GM12878 (cell line): ENCODE measurements around the gene INHA. TPM values are rescaled to one million over a fixed set of nuclear protein-coding genes. Genes with fewer than 3 reads are reported as not detected.

Experiments
- BCLAF1 ChIP-seq: fragments of 450-650 bp; IDR thresholded peaks from 2 replicates; pipeline ENCODE4 v1.6.1; 2017; ENCODE audit warnings: antibody characterized with exemption, mild to moderate bottlenecking, moderate library complexity
- E4F1 ChIP-seq: fragments of 450-650 bp; IDR thresholded peaks from 2 replicates; pipeline ENCODE4 v1.6.1; 2018; ENCODE audit warnings: borderline replicate concordance, mild to moderate bottlenecking; ENCODE audit not compliant: partially characterized antibody
- EED ChIP-seq: sonication (generic); IDR thresholded peaks from 2 replicates; pipeline ENCODE4 v1.6.1; 2016; ENCODE audit warnings: antibody characterized with exemption, low read depth
- ELK1 ChIP-seq: IDR thresholded peaks from 2 replicates; pipeline ENCODE4 v1.6.1; 2012; ENCODE audit warnings: low read depth, low read length, improper control_type of control experiment
- HDGF ChIP-seq: fragments of 450-650 bp; IDR thresholded peaks from 2 replicates; pipeline ENCODE4 v1.6.1; 2016; ENCODE audit warnings: antibody characterized with exemption
- RELB ChIP-seq: fragments of 450-650 bp; IDR thresholded peaks from 2 replicates; pipeline ENCODE4 v1.6.1; 2017; ENCODE audit warnings: low read depth, mild to moderate bottlenecking, moderate library complexity
- SMC3 ChIP-seq: IDR thresholded peaks from 2 replicates; pipeline ENCODE4 v1.6.1; 2011; ENCODE audit warnings: low read length, improper control_type of control experiment, borderline replicate concordance
- SREBF2 ChIP-seq: IDR thresholded peaks from 2 replicates; pipeline ENCODE4 v1.6.1; 2012; ENCODE audit warnings: mild to moderate bottlenecking, low read length
- TAF1 ChIP-seq: IDR thresholded peaks from 2 replicates; pipeline ENCODE4 v1.6.1; 2011; ENCODE audit warnings: mild to moderate bottlenecking, low read depth, low read length, borderline replicate concordance
- USF1 ChIP-seq: IDR thresholded peaks from 2 replicates; pipeline ENCODE4 v1.6.1; 2011; ENCODE audit warnings: borderline replicate concordance, low read depth, mild to moderate bottlenecking, moderate library complexity, mixed read lengths, low read length; ENCODE audit not compliant: insufficient read depth; ENCODE audit errors: extremely low read length
- ZBTB33 ChIP-seq: fragments of 450-650 bp; IDR thresholded peaks from 2 replicates; pipeline ENCODE4 v1.6.1; 2017; ENCODE audit warnings: mild to moderate bottlenecking
- polyA plus RNA-seq, 11 experiments: library from polyadenylated mRNA; depleted of rRNA in 4 of 11; unstranded in 6 of 11; stranded (reverse) in 5 of 11; fragments of >200 nt; fragmentation: Nextera tagmentation in 4 of 11; fragmentation: Illumina TruSeq in 1 of 11; extraction: Ambion mirVana in 4 of 11; extraction: Trizol in 1 of 11; gene quantifications; 1 replicate in 1 of 11; 2 replicates in 10 of 11; pipeline versions ENCODE4 v1.2.1 to v1.2.3, GENCODE V29; 2011 to 2016; ENCODE audit warnings: inconsistent platforms in 2 of 11, missing spikeins in 2 of 11, low read depth in 1 of 11
- total RNA-seq, 4 experiments: library from RNA; depleted of rRNA in 3 of 4; stranded (reverse); fragments of >200 nt in 3 of 4; fragmentation: Illumina TruSeq in 1 of 4; extraction: Trizol in 1 of 4; gene quantifications; 2 replicates each; pipeline versions ENCODE4 v1.2.1 to v1.2.3, GENCODE V29; 2013 to 2021

The INHA gene
- total and polyA plus RNA-seq, 10 of the 15 experiments (the other 5 are each of a cell fraction or from before 2014, with no cell fraction given) = not detected

- TF ChIP-seq RELB (no peak), BCLAF1 (no peak), SMC3 (no peak), ELK1 (no peak), TAF1 (no peak), EED (no peak), ZBTB33 (no peak), USF1 (no peak), E4F1 (no peak), HDGF (no peak), SREBF2 (no peak)
Measured at GRCh38 chr2:219615894-219616293, 43.8 kb downstream of the INHA start (continued).
